GM19238 (cell line): ENCODE data around the gene TXNRD1.
"Not testable (repeated sequence)": the region's sequence is repeated elsewhere in the genome, so short reads cannot be mapped to it uniquely, and the experiment has no call there.

Source experiments
- DNase-seq: peaks from one replicate; pipeline ENCODE4 v3.0.0; 2011; ENCODE audit warnings: low spot score; ENCODE audit not compliant: insufficient read length

Gene TXNRD1

GRCh38 chr12:104323899-104324298 lies 108.3 kb downstream of the TXNRD1 start:
- no peak for DNase-seq

GRCh38 chr12:104328278-104328677 lies 112.7 kb downstream of the TXNRD1 start:
- DNase-seq: not testable (repeated sequence)

GRCh38 chr12:104328790-104329189 lies 113.2 kb downstream of the TXNRD1 start:
- no peak for DNase-seq

- DNase-seq: no peak
Measured at GRCh38 chr12:104329707-104330532, 114.3 kb downstream of the TXNRD1 start.

DNA sequence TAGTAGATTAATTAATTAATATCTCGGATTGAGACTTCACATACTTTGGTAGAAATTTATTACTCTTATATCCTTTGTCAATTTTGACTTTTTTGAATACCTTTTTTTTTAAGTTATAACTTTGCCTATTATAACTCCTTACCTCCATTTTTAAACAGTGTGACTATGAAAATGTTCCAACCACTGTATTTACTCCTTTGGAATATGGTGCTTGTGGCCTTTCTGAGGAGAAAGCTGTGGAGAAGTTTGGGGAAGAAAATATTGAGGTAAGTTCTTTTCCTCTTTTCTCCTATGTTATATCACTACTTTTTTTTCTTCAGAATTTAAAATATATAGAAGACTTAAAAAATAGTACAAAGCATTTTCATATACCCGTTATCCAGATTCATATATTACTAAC lies 115.8 kb downstream of the TXNRD1 start:
- no peak for DNase-seq

DNA sequence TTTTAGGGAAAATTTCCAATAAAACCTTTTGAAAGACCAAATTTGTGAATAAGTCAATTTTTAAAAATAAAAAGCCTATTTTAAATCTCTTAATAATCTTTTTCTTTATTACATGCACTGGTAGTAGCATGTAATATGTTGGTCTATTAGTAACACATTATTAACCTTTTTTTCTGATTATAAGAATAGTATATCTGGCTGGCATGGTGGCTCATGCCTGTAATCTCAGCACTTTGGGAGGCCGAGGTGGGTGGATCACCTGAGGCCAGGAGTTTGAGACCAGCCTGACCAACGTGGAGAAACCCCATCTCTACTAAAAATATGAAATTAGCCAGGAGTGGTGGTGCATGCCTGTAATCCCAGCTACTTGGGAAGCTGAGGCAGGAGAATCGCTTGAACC lies 116.7 kb downstream of the TXNRD1 start:
- DNase-seq: not testable (repeated sequence)

DNA sequence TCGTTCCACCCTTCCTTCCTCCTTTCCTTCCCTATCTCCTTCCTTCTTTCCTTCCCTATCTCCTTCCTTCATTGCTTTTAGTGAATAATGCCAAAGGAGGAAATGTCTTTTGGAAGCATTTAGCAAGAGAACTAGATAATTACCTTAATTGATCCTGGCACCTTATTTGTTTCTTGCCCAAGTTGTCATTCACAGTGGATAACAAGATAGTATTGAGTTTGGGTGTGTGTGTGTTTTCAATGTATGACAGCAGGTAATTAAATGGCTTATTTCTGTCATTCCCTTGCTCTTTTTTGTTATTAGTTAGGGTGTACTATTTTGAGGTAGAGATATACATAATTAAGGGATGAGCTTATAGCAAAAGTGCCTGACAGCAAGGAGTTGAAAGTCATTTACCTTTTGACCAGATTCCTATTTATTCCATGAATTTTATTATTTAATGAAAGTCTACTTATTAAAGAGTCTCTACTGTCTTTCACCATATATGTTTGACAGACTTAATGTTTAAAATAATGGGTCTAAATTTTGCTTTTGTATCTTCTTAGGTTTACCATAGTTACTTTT lies 118.2 kb downstream of the TXNRD1 start:
- DNase-seq: no peak

DNA sequence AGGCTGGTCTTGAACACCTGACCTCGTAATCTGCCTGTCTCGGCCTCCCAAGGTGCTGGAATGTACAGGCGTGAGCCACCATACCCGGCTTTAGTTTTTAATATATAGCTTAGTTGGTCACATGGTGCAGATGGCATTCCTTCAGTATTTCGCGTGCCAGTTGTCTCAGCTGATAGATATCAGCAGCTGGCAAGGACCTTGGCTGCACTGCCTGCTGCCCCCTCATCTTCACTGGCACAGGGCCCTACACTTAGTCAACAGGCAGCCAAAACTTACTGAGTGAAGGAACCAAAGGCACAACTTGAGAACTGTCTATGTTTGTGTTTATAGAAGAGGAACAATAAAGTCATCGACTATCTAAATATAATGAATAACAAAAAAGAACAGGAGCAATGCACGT lies 119.0 kb downstream of the TXNRD1 start:
- no peak for DNase-seq

DNA sequence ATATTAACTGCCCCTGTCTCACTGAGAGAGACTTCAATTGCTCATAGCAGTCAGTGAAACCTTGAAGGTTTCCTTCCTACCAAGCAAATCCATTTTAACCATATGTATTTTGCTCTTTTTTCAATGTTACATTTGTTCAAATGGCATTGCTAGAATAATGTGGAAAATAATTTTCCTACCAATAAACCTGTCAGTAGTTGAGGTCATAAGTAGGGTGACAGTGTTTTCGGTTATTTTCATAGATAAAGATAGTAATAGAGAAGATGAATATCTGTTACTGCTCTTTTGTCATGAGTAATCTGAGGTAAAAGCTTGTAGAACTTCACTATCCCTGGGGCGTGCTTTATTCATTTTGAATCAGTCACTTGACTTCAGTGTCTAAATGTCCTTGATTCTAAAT lies 120.5 kb downstream of the TXNRD1 start:
- no peak for DNase-seq

- DNase-seq: no peak
Measured at GRCh38 chr12:104337030-104337558, 121.5 kb downstream of the TXNRD1 start.

DNA sequence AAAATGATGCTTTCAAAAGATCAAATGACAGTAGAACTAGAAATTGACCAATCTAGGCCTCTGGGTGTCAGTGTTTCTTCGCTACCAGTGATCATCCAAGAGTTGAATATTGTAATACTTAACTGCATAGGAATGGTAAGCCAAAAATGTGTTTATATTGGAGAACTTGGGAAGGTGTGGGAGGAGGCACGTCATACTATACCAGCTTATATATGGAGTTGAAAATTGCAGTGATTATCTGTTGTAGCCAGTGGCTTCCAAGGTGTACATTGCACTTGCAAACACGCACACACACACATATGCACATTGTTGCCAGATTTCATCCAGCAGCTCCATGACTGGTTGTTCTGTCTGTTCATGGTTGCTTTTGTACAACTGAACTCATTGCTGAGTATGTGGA lies 124.1 kb downstream of the TXNRD1 start:
- DNase-seq: no peak

DNA sequence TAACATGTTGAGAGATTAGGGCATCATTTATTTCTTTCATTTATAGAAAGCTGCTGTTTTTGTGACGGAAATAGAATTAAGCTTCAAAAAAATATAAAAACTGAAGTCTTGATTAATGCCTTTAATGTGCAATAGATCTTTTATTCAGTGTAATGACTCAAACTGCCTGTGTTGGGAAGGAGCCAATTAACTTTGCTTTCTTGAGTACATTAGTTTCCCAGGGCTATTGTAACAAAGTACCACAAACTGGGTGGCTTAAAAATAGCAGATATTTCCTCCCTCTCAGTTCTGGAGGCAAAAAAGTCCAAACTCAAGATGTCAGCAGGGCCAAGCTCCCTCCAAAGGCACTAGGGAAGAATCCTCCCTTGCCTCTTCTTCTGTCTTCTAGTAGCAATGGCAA lies 124.6 kb downstream of the TXNRD1 start:
- no peak for DNase-seq

GRCh38 chr12:104340925-104341611 lies 125.5 kb downstream of the TXNRD1 start:
- DNase-seq: no peak

DNA sequence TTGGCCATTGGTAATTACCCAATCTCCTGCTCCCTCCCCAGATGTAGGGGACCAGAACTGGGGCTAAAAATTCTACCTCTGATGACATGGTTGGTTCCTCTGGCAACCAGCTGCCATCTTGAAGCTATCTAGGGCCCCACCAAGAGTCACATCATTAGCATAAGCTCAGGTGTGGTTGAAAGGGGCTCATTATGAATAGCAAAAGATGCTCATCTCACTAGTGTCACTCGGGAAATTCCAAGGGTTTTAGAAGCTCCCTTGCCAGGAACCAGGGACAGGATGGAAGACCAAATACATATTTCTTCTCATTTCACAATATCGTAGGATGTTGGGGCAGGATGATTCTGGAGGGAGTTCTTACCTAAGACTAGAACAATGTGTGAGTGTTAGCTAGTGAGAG lies 126.6 kb downstream of the TXNRD1 start:
- no peak for DNase-seq

DNA sequence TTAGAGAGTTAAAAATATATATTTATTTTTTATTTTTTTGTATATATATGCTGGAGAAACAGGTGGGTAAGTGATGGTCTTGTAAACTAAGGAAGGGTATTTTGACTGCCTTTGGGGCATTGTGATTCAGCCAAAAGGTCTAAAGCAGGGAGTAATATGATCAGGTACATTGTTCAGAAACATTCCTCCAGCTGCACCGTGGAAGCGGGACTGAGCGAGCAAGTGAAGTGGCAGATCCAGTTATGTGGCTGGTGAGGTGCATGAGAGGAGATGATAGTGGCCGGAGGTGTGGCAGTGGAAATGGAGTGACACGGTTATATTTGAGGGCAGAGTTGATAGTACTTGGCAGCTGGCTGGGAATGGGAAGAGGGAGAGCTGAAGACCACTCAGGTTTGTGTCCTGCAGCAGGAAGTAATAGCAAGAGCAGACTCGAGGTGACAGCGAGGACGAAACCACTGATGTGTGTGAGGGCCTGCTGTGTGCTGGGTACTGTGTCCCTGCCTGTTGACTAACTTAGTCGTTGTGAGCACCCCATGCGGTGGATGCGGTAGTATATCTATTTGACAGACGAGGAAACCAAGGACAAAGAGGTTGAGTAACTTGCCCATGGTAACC lies 127.2 kb downstream of the TXNRD1 start:
- no peak for DNase-seq

- no peak for DNase-seq
Measured at GRCh38 chr12:104344682-104345081, 129.1 kb downstream of the TXNRD1 start.

- no peak for DNase-seq
Measured at GRCh38 chr12:104345234-104346066, 129.9 kb downstream of the TXNRD1 start.

DNA sequence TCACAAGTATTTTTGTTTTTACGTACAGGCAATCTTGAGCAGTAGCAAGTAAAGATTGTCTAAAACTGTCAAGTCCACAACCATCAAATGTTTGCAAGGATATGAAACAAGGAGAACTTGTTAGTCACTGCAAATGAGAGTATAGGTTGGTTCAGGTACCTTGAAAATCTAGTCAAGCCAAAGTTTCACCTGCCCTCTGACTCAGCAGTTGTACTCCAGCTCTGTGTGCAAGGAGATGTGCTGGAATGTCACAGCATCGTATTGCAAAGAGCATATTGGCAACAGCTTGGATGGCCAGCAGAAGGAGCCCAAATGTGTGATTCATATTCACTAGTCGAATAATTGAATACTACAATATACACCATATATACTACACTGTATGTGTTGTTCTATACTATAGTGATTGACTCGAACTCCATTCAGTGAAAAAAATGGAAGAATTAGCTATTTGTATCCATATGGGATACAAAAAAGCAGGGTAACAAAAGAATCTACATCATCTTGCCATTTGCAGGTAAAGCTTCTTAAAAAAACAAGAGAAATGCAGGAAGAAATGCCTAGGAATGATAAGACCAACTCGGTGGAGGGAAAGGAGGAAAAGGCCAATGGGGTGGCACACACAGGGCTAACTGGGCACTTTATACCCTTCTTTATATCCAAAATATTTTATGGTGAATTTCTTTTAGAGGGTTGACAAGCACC lies 131.9 kb downstream of the TXNRD1 start:
- DNase-seq: no peak

- no peak for DNase-seq
Measured at GRCh38 chr12:104348283-104348993, 132.9 kb downstream of the TXNRD1 start.
